ENCODE measurements around the gene CCDC146.
"Not testable (repeated sequence)": the region's sequence is repeated elsewhere in the genome, so short reads cannot be mapped to it uniquely, and the experiment has no call there.

CCDC146 gene

DNA sequence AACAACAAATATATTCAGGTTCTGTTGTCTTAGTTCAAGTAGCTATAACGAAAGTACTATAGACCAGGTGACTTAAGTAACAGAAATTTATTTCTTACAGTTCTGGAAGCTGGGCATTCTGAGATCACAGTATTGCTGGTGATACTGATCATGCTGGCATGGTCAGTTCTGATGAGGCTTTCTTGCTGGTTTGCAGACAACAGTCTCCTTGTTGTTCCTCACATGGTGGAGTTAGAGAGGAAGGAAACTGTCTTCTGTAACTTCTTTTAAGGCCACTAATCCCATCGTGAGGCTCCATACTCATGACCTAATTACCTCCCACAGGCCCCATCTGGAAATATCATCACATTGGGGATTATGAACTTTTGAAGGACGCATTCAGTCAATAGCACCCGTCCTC lies 17.9 kb downstream of the CCDC146 start:
- DNase-seq (ENCODE audit: low spot score), result not testable (repeated sequence)

DNA sequence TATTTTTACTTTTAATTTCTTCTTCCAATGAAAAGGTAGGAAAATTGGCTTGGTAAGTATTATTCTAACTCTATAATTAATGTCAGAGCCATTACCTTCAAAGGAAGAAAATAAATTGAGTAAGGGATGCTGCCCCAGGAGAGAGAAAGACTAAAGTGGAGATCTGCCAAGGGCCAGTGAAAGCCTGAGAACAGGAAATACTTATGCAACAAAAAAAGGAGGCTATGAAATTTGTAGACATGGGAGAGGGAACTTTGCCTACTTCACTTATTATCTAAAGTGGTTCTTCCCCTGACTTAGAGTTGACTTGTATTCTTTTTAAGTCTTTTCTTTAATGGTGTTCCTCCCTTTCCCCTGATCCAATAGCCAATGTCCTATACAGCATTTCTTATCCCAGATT lies 29.8 kb downstream of the CCDC146 start:
- not testable (repeated sequence) for DNase-seq (ENCODE audit: low spot score)

DNA sequence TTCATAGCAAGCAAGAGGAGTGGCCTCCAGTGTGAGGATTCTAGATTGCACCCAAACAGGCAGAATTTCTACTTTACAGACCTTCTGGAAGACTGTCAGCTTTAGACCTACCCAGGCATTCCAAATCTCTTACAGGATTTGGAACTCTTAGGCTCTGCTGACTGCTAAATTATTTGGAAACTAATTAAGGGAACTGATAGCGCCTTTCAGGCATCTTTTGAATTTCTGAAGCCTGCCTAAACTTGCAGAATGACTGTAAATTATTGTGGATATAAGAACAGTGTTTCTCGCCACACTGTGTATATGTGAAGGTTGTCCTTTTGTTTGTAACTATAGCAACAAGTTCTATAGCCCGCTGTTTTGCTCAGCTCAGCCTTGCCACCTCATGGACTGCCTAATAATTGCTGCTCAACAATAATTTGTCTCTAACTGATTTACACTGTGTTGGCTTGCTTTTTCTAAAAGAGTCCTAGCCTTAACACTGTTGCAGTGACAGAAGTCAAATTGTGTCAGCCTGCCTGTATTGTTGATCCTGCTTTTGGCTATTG lies 32.6 kb downstream of the CCDC146 start:
- DNase-seq (ENCODE audit: low spot score), result not testable (repeated sequence)

DNA sequence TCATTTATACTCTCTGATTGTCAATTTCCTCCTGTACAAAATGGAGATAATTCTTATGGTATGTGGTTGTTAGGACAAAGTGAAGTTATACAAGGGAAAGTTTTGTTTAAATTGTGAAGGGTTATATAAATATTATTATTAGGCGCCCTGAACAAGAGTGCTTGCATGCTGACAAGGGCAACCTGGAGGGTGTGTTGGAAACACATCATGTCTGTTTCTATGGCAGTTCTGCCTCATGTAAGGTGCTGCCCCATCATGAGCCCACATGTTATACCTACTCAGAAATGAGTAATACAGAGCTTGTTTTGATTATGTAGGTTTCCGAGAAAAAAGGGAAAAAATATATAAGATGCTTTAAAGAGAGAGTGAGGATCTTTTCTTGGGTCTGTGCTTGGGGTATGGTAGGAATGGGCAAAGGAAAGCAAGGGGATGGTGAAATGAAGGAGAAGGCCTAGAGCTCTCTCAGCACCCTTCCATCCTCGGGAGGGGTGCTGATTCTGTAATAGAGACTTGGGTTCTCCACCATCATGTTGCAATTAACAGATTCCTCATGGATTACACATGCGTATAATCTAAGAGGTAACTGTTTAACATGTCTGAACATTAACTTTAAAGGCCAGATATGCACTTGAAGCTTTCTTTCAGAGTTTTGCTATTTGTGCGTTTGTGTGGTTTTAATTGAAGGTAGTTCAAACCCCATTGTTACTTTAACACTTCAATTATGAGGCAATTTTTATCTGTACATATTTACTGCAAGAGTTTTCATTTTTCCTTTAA lies 33.4 kb downstream of the CCDC146 start:
- not testable (repeated sequence) for DNase-seq (ENCODE audit: low spot score)

DNA sequence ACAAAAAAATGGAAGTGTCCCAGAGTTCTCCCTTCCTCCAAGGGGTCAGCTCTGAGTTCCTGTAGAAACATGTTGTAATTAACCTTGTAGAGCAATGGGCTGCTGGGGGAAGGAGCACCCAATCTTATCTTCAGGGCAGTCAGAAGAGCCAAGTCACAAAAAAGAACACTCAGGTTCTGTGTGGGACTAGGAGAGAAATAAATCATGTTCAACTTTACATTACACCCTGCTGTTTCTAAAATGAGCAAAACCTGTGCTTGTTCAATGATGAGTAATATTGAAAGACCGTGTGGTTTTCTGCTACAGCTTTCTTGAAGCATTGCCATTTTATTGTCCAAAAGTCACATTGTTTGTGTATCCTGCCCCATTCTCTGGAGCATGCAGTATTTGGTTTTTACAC lies 34.6 kb downstream of the CCDC146 start:
- not testable (repeated sequence) for DNase-seq (ENCODE audit: low spot score)

DNA sequence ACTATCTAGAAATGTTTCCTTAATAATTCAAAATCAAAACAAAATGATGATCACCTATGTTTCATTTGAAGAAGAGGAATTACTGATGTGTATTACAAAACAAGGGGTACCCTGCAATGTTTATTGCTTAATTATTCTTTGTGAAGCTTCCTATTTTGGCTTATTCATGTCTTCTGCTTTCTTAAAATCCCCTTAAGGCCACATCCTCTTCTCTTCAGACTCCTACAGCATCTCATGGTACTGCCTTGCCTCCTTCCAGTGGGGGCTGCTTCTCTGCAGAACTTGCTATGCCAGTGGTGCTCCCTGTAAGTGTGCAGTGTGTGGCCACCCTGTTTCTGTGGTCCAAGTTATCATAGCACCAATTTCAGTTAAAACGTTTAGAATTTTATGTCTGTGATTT lies 35.0 kb downstream of the CCDC146 start:
- no peak for DNase-seq (ENCODE audit: low spot score)

DNA sequence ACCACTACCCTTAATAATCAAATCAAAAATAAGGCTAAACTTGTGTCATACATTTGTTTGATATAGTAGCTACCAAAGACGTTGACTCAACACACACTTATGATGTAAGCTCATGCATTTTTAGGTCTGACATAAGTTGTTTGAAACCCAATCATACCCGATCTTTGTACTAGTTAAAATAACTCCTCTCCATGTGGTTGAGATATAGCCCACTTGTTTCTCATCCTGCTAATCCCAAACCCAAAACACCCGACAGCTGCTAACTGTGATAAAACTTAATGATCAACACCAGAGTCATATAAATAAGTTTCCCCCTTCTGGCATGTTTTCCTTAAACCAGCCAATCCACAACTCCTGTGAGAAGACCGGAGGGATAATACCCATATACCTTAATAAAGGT lies 48.7 kb downstream of the CCDC146 start:
- DNase-seq (ENCODE audit: low spot score), result not testable (repeated sequence)

DNA sequence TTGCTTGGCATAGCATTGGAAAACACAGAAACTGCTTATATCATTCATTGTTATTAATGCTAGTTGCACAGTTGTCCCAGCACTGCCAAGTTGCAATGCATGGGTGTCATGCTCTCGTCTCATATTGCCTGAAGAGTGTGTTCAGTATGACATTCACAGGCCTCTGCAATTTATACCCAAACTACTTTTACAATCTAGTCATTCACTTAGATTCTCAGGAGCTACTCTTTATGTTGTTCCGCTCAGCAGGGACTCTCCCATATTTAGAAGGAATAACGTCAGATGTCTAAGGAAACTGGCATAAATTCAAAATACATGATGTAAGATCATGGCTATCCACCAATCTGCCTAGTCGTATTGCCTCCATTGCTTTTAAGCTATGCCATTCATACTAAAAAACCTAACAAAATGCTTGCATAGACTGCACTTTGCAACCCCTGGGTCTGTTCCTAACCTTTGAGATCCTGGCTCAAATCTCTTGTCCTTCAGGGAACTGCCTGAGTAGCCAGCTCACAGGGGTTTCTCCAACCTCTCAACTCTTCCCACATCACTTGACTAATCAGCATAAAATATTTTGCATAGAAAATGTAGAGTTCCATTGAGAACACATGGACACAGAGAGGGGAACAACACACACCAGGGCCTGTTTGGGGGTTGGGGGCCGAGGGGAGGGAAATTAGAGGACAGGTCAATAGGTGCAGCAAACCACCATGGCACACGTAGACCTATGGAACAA lies 50.2 kb downstream of the CCDC146 start:
- not testable (repeated sequence) for DNase-seq (ENCODE audit: low spot score)

DNA sequence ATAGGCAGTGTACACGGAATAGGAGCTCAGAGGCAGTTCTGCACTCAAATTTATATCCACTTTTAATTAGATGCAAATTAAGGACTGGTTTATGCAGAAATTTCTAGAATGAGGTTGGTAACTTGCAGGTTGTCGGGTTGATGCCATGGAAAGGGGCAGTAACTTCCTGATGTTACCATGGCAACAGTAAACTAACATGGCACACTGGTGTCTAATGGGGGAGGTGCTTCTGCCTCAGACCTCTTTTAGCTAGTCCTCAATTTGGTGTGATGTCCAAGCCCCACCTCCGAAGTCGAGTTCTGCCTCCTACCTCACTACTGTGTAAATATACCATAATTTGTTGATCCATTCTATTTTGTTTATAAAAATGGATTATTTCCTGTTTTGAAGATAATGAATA lies 52.0 kb downstream of the CCDC146 start:
- DNase-seq (ENCODE audit: low spot score), result not testable (repeated sequence)

DNA sequence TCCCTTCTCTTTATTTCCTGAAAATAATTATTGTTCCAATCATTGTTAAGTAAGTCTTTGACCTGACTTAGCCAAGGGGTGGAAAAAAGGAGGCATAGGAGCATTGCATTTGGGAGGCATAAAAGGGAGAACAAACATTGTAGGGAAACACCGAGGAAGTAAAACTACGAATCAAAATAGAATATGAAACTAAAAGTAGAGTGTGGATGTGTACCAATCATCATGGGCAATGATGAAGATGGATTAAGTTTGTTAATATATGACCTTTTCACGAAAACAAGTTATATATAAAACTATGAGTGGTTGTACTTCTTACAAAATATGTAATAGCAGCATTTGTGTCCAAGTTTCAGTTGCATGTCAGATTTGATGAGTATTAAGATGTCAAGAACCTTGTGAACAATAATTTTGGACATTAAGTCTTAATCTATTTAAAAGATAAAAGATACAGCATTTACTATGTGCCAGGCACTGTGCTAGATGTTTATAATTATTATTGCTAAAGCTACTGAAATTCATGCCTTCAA lies 52.9 kb downstream of the CCDC146 start:
- not testable (repeated sequence) for DNase-seq (ENCODE audit: low spot score)

DNA sequence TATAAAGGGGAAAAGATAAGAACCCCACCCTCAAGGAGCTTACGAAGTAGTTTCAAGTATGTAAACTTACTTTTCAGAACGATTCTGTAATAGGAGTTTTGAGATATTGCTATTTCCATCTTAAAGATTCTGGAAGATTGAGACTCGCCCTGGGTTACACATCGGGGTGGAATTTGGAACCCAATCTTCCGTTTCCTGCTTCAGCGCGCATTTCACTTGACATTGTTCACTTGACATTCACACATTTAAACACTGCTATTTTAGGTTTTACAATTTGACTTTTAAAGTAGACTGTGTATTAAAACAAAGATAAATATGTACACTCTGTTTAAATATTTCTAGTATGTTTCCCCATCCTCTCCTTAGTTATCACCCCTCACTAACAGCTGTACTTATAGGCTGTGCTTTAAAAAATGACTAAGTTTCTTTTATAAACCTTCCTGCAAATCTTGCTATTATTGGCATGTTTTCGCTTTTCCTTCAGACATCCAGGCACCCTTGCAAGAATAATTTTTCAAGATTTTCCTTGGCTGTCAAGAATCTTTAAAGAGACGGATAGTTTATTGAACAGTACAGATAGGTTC lies 55.0 kb downstream of the CCDC146 start:
- not testable (repeated sequence) for DNase-seq (ENCODE audit: low spot score)

DNA sequence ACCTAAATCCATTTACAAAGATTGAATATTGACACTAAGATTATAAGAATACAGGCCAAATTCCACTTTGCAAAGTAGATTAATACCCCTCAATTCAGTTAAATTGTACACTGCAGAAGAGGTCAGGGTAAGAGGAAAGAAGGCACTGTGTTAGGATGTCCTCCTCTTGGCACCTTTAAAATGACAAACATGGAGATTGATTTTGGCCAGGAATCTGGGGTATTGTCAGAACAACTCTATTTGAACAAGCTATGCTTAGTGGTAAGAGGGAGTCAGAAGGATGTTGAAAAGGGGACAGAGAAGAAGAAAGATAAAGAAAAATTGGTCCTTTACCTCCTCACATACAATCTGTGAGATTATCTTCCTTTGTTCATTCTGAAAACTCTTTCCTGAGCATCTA lies 55.6 kb downstream of the CCDC146 start:
- not testable (repeated sequence) for DNase-seq (ENCODE audit: low spot score)

DNA sequence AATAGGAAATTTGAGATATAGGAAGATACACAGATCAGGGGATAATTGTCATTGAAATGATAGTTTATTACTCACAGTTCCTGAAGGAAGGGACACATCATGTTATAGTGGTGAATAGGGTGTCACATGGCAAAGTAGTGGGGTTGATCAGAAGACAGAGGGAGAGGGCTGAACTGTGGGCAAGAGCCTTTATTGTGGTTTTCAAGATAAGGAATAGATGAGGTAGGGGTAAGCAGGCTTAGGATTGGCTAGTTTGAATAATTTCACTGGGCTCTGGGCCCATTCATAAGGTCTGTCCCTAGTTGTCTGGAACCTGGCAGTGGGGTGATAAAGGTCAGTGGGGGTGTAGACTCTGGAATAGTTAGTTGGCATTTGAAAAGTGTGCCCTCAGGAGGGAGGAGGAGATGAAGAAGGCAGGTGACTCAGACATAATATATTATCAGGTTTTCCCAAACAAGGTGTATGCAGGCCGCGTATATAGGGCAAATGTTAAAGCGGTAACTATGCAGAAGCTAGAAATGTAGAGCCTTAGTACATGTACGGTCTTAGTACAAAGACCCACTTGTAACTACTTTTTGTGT lies 58.7 kb downstream of the CCDC146 start:
- DNase-seq (ENCODE audit: low spot score), result no peak

DNA sequence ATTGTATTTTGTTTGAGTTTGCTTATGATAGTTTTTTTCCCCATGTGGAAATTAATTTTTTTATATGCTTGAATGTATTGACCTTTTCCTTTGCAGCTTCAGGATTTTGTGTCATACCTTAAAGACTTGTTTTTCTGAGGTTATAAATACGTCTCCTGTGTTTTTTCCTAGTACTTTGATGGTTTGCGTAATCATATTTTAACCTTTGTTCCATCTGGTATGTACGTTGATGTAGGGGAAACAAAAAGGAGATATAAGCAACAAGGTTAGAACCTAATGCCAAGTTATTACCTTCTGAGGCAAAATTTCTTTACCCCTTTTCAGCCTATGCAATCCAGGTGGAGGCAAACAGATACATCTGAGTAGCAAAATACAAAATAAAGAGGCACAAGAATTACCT lies 59.3 kb downstream of the CCDC146 start:
- no peak for DNase-seq (ENCODE audit: low spot score)

DNA sequence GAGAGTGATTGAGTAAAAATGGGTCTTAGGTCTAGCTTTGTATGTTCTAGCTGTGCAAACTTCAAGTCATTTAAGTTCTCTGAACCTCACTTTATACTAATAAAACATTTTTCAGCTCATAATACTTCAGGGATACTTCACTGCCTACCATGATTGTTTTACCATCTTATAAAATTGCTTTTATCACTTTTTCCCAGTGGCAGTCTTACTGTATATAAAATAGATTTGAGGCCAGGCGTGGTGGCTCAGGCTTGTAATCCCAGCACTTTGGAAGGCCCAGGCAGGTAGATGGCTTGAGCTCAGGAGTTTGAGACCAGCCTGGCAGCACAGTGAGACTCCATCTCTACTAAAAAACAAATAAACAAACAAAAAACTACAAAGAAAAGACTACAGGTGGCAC lies 59.8 kb downstream of the CCDC146 start:
- no peak for DNase-seq (ENCODE audit: low spot score)

DNA sequence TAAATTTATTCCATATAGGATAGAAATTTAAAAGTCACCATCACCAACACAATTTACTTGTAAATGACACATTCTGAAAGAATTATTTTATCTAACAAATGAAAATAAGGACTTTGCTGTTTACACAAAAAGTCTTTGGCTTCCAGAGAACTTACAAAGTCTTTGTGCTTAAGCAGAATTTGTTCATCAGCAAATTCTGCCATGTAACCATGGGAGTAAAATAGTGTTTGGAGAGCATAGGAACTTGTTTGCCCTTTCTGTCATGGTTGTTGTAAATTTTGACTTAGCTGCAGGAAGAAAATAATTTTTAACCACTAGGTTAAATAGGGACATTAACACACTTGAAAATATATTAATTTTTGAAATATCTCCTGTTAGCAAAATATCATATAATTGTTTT lies 62.0 kb downstream of the CCDC146 start:
- DNase-seq (ENCODE audit: low spot score), result no peak

DNA sequence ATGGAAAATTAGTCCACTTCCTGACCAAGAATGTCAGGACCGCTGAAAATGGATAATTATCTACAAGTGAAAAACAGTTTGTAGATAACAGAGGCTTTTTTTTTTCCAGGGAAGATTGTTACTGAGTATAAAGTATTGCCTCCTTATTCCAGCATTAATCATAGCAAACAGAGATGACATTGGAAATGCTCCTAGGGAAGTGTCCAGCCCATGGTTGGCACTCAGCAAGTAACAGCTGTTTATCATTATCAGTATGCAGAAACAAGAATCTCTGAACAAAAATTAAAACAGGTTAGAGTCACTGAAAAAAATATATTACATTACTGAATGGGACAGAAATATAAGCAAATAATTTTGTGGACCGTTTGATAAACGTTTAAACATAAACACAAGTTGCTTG lies 62.6 kb downstream of the CCDC146 start:
- DNase-seq (ENCODE audit: low spot score), result no peak

DNA sequence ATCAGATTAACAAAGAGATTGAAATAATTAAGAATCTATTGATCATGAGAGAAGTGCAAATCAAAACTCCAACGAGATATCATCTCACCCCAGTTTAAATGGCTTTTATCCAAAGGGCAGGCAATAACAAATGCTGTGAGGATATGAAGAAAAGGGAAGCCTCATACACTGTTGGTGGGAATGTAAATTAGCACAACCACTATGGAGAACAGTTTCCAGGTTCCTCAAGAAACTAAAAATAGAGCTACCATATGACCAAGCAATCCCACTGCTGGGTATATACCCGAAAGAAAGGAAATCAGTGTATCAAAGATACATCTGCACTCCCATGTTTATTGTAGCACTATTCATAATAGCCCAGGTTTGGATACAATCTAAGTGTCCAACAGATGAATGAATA lies 63.5 kb downstream of the CCDC146 start:
- DNase-seq (ENCODE audit: low spot score), result no peak

DNA sequence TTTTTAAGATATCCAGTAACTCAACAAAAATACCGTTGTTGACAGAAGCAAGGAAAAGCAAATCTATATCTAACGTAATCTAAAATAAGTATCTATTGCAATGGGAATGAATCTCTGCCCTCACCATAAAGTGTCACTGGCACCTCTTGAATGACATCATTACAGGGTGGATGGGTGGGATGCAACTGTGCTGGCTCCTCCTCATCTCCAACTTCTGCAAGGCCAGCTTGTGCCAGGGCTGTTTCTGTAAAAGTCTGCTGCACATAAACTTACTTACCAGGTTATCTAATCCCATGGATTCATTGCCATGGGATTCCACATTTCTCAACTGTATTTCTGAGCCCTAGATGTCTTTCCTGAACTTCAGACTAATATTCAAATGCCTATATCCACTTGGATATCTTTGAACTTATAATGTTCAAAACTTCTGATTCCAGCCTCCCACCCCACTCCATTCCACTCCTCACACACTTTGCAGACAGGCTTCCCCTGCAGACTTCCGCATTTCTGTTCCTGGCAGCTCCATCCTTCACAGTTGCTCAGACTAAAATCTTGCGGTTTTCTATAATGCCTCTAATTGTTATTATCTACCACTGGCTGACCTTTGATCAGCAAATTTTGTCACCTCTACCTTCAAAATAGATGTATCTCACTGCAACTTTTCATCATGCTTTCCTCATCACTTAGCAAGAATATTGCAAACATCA lies 66.5 kb downstream of the CCDC146 start:
- no peak for DNase-seq (ENCODE audit: low spot score)

DNA sequence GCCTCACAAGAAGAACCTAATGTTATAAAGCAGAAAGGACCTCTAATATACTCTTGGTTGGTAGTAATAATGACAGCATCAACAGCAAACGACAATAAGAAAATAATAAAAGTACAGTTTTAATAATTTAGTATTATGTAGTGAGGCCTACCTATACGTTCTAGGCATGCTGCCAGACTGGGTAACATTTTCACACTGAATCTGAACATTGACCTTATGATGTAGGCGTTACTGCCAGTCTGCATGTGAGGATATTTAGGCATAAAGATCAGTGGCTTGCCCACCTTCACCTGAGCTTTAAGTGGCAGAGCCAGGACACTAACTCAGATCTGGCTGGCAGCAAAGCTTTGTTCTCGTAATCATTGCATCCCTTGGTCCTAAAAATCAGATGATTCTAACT lies 74.7 kb downstream of the CCDC146 start:
- DNase-seq (ENCODE audit: low spot score), result no peak
